Raji (cell line): Measurements from ENCODE around the gene LAMA2.

ENCODE experiments used
- POLR2A ChIP-seq: IDR thresholded peaks from 2 replicates; pipeline ENCODE4 v1.6.1; 2011; ENCODE audit warnings: low read depth, low read length, control low read depth; ENCODE audit not compliant: insufficient read depth

Gene LAMA2

DNA sequence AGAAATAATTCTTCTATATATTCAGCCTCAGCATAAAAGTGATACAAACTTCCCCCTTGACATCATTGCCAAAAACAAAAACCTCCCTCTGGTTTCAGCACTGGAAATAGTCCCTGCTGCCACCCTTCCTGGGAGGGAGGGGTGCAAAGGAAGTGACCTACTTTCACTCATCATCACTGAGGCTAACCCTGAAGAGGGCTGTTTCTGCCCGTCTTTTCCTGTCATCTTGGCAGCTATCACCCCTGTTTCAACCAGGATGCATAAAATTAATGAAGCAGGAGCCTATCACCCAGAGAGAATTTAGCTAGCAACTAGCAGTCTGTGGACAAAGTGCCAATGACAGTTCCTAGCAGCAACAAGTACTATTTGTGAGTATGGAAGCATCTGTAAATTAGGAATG, 397.8 kb downstream of the LAMA2 start:
- TF ChIP-seq POLR2A, result no peak

DNA sequence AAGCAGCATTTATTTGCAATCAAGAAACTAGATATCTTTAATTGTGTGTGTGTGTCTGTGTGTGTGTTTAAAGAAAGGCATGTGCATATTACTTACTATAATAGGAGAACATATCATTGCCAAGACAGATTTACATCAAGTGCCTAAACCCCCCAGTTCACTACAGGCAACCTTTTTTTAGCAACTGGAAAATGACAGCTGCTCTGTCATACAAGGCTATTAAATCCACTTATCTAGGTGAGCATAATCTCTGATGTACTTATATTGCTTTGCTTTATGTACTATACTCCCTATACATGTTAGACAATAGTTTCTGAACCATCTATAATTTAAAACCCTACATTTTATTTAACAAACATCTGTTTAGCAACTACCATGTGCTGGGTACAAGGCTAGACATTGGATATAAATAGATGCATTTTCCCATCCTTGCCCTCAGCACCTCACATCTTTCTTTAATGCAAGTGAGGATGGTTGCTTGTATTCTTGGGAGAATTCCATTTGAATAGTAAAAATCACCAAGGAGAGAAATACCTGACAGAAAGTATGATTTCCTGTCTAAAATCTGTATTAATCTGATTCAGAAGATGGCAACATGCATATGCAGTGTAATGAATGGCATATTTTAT, 398.3 kb downstream of the LAMA2 start:
- no peak for TF ChIP-seq POLR2A

- TF ChIP-seq POLR2A, result no peak
Observed at GRCh38 chr6:129282019-129282418, 399.1 kb downstream of the LAMA2 start.

GRCh38 chr6:129284225-129284624, 401.3 kb downstream of the LAMA2 start:
- TF ChIP-seq POLR2A, result no peak

DNA sequence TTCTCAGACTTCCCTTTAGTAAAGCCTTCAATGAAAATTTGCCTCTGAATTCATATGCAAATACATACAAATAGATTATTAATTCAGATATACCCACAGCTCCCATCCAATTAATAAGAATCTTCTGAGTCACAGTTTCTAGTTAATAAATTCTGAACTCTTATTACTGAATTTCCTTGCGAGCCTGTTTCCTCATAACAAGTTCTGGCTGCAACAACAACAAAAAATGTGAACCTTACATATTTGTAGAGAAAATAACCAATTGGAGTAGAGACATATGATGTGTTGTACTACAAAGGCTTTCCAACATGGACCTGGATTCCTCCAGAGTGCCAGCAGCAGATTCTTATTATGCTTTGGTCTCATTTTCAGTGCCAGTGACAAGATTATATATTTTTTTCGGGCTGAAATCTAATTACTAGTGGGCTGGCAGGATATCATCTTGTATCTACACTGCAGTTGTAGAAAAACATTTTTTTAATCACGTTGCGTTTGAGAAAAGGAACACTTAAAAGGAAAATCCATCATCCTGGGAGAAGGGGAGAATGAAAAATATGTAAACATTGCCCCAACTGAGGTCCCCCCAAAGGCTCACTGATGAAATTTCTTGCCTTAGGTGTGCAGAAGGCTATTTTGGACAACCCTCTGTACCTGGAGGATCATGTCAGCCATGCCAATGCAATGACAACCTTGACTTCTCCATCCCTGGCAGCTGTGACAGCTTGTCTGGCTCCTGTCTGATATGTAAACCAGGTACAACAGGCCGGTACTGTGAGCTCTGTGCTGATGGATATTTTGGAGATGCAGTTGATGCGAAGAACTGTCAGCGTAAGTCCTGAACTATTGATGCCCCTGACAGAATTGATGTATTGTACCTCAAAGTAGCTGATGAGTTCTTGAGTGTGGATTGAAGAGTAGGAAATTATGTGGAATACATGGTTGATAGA, 404.6 kb downstream of the LAMA2 start:
- no peak for TF ChIP-seq POLR2A

- TF ChIP-seq POLR2A, result no peak
Observed at GRCh38 chr6:129289442-129289841, 406.5 kb downstream of the LAMA2 start.

DNA sequence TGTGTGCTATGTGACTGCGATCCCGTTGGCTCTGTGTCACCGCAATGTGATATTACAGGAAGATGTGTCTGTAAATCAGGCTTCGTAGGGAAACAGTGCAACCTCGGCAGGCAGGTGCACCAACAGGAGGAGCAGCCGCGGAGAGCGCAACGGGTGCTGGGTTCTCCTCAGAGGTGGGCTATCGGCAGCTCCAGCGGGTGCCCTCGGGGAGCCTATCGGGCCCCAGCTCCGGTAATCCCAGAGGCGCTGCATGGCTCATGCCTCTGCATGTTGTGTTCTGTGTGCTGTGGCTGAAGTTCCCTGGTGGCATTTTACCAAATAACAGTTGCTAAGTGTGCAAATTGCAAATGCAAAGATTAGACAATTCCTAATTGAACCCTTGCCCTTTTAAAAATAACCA, 409.9 kb downstream of the LAMA2 start:
- no peak for TF ChIP-seq POLR2A

GRCh38 chr6:129297592-129297991, 414.7 kb downstream of the LAMA2 start:
- no peak for TF ChIP-seq POLR2A

GRCh38 chr6:129302671-129303070, 419.7 kb downstream of the LAMA2 start:
- TF ChIP-seq POLR2A, result no peak

- TF ChIP-seq POLR2A, result no peak
Observed at GRCh38 chr6:129306826-129307225, 423.9 kb downstream of the LAMA2 start.

DNA sequence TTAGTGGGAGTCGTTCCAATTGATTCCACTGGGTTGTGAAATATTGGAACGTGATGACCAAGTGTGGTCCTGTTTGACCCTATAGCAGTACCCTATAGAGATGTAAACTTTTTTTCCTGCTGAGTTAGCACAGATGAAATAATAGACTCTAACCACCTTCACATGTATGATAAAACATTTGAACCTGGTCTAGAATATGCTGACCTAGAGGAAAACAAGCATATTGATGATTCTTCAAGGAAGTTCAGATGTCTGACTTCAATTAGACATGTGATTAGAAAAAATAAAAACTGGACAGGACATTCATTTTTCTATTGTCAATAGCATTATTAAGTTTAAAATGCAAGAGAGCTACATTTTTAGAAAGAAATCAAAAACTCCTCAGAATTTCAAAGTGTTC, 424.9 kb downstream of the LAMA2 start:
- TF ChIP-seq POLR2A, result no peak

DNA sequence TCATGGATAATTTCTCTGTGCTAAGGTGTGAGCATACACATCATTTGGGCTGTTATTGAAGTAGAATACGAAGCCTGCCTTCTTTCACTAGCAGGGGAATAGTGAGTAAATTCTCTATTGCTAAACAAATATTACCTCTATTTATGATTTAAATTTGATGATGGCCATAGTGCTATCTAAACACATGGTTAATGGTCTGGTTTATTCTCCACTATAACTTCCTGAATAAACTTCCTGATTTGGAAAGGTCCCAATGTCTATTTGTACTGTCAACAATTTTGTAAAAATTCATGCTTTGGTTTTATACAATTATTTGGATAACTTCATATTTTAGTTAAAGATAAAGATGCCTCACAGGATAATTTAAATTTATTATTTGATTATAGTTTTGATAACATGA, 426.2 kb downstream of the LAMA2 start:
- TF ChIP-seq POLR2A, result no peak

- TF ChIP-seq POLR2A, result no peak
Observed at GRCh38 chr6:129312880-129313279, 429.9 kb downstream of the LAMA2 start.

DNA sequence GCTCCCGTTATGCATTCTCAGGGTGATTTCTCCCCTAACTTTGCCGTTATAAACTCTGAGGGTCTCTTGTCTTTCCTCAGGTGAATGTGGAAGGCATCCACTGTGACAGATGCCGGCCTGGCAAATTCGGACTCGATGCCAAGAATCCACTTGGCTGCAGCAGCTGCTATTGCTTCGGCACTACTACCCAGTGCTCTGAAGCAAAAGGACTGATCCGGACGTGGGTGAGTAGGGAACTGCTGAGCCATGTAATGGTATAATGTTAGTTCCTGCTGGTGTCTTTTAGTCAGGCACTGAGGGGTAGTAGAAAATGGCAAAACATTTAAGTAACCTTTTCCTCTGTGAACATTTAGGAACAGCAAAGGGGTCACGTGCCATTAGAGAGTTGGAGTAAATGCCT, 431.6 kb downstream of the LAMA2 start:
- no peak for TF ChIP-seq POLR2A

DNA sequence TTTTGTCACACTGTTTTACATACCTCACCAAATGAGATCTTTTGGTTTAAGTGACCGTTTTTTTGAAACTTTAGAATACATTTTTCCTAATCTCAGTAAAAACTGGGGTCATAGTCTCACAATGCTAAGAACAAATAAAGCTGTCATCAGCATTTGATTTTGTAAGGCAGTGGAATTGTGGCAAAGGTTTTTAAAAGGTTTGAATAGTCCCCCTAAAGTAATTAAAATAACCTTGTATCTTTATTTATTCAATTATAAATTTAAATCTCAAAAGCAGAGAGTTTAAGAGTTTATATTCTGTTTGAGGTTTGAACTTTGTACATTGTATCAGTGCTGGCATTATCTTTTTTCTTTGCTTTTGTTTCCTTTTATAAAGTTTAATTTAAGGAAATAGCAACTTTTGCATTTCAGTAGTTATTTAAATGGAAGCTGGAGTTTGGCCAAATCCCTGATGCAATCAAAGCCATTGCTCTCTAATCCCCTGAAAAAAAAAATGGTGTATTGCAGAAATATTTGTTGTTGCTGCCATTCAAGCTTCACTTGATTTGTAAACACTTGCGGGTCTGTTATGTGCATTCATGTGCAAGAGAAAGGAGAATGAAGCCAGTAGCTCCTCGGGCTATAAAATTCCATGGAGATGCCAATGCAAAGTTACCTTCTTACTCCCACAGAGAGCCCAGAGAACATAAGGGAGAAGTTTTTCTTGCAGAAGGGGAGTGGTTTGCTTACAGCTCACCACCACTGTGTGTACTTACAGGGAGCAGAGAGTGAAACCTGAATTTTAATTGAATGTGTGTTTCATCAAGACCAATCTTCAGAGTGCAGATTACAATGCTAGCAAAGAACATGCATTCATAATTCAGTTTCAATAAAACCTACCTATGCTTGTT, 435.2 kb downstream of the LAMA2 start:
- no peak for TF ChIP-seq POLR2A
